ENCODE measurements around the gene MBD3L2B. TPM values are rescaled to one million over a fixed set of nuclear protein-coding genes. Genes with fewer than 3 reads are reported as not detected.

Gene MBD3L2B
- total RNA-seq, 1 experiment from 2014 or later: not detected

Other genes starting within 250 kb of the MBD3L2B start
- gene VAV1, start 248.7 kb downstream of the MBD3L2B start, total RNA-seq (2014; rRNA removed; shearing (Covaris generic)): 0.12 TPM in 1 of 2 replicates, not detected in the other
- gene ADGRE1, start 133.9 kb downstream of the MBD3L2B start, total RNA-seq (2014; rRNA removed; shearing (Covaris generic)): 6.6 and 7.2 TPM in 2 replicates
- not detected in 2 replicates for gene MBD3L5, start 9.1 kb upstream of the MBD3L2B start, total RNA-seq (2014; rRNA removed; shearing (Covaris generic))
- not detected in 2 replicates for gene MBD3L4, start 18.7 kb upstream of the MBD3L2B start, total RNA-seq (2014; rRNA removed; shearing (Covaris generic))
- gene MBD3L2, start 27.9 kb upstream of the MBD3L2B start, total RNA-seq (2014; rRNA removed; shearing (Covaris generic)): not detected in 2 replicates
- not detected in 2 replicates for gene MBD3L3, start 37.2 kb upstream of the MBD3L2B start, total RNA-seq (2014; rRNA removed; shearing (Covaris generic))
- 9.4 and 10.5 TPM in 2 replicates for gene ZNF557, start 48.3 kb upstream of the MBD3L2B start, total RNA-seq (2014; rRNA removed; shearing (Covaris generic))